Activated CD8-positive, alpha-beta T cell treated with anti-CD3 and anti-CD28 coated beads, Interleukin-2, amount 10 ng/mL, durations not matched to agents 7 days and 5 days (primary cell): Measurements from ENCODE around the gene LSM3. TPM values are rescaled to one million over a fixed set of nuclear protein-coding genes. Genes with fewer than 3 reads are reported as not detected.

Source experiments
- ATAC-seq: fragments of 150-1000 bp; cut with Tn5 transposase; one replicate; pipeline ENCODE4 v1.10.0; 2021; ENCODE audit warnings: moderate library complexity
- CTCF ChIA-PET: fragments of 350-600 bp; sonication (Branson Sonifier 250); formaldehyde crosslinking; loops from one replicate; lab custom pipeline; 2021; ENCODE audit warnings: antibody characterized with exemption; lab: Charles Lee
- POLR2A ChIA-PET: fragments of 350-600 bp; sonication (Branson Sonifier 250); formaldehyde crosslinking; loops from one replicate; lab custom pipeline; 2021; ENCODE audit warnings: antibody characterized with exemption; lab: Charles Lee
- DNase-seq: peaks from one replicate; pipeline ENCODE4 v3.0.0-alpha.2; 2020
- H3K27ac Mint-ChIP-seq: one replicate; pipeline ENCODE4 v1.8.0; 2021; ENCODE audit warnings: mild to moderate bottlenecking, mixed read lengths
- H3K27me3 Mint-ChIP-seq: one replicate; pipeline ENCODE4 v1.8.0; 2021; ENCODE audit warnings: low read depth, mixed read lengths
- H3K36me3 Mint-ChIP-seq: one replicate; pipeline ENCODE4 v1.8.0; 2021; ENCODE audit warnings: low read depth, mixed read lengths
- H3K4me1 Mint-ChIP-seq: one replicate; pipeline ENCODE4 v1.8.0; 2021; ENCODE audit warnings: low read depth, mixed read lengths
- H3K4me3 Mint-ChIP-seq: one replicate; pipeline ENCODE4 v1.8.0; 2021; ENCODE audit warnings: mild to moderate bottlenecking, mixed read lengths
- H3K9me3 Mint-ChIP-seq: one replicate; pipeline ENCODE4 v1.8.0; 2022; ENCODE audit warnings: mixed read lengths; ENCODE audit not compliant: insufficient read depth
- total RNA-seq, 2 experiments: library from RNA; stranded (reverse); gene quantifications; one replicate each; pipeline ENCODE4 v1.2.3, GENCODE V29; 2021

The LSM3 gene
- total RNA-seq, 2 experiments from 2014 or later: 19.2 to 20.2 TPM

DNA sequence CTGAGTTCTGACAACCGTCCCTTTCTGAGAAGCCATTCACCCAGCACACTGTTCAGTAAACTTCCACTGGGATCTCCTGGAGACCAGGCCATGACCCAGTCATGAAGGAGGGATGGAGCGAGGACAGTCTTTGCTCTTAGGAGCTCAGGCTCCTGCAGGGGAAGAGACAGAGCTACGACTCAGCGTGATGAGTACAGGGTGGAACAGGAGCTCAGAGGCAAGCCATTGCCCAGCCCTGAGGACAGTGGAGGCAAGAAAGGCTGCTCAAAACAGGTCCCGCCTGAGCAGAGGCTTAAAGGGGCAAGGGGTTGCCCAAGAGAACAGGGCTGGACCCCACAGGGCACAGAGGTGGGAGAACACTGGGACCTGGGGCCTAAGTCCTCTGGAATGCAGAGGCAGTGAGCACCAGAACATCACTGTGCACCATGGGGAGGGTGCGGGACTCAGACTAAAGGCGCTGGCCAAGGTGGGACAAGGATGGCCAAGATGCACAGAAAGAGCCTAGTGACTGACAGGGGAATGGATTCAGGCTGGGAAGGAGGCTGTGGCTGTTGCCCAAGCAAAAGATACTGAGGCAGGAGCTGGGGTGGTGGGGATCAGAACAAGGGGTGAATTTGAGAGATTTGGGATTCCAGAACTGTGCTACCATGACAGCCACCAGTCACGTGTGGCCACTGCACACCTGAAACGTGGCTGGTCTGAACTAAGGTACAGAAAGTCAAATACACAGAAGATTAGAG is 28.0 kb upstream of the LSM3 start:
- ChIA-PET POLR2A (interaction anchor here (0.6 to 1.1 kb wide), 2 partner anchors 28 to 256 kb away, joined by 4 to 6 read pairs; partner anchors contain the start of genes LSM3 and XPC), CTCF (interaction anchor here (1.0 to 1.5 kb wide), 3 partner anchors 20 to 53 kb away, joined by 3 to 6 read pairs (median 3); partner anchors contain the start of genes LSM3 and XPC)
- H3K9me3 Mint-ChIP-seq: no peaks in the 10 kb centered on the region
- no peak overlapping the region for H3K27ac Mint-ChIP-seq
- ATAC-seq: no peak
- no peaks in the 10 kb centered on the region for H3K4me1 Mint-ChIP-seq
- no peak for DNase-seq
- no peaks in the 10 kb centered on the region for H3K27me3 Mint-ChIP-seq
- H3K36me3 Mint-ChIP-seq: peaks cover 35% of the 10 kb centered on the region
- H3K4me3 Mint-ChIP-seq: no peak overlapping the region

DNA sequence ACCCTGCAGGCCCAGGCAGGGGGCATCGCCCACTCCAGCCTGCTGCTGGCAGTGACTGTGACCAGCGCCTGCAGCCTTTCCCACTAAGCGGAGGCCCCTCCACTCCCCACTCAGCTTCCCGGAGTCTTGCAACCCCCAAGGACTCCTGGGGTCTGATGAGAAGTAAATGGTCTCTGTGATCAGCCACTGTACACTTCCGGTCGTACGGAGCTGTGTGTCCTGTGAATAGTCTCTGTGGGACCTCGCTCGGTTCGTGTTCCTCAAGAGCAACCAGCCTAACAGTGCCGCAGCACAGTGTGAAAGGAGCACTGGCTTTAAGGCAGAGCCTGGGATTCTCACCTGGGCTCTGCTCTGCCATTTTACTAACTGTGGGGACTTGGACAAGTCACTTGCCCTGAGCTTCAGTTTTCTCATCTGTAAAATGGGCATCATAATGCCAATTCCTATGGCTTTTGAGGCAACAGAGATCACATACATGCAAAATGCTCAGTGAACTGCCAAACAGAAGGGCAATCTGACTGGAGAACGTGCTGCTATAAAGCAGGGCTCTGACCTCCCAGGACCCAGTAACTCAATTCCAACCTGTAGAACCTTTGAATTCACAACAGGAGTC is 27.0 kb upstream of the LSM3 start:
- POLR2A ChIA-PET: interaction anchor here (1.1 kb wide), 1 partner anchor 27 kb away, joined by 6 read pairs; the partner anchor contains the start of genes LSM3 and XPC
- Mint-ChIP-seq H3K4me3 (no peak overlapping the region), H3K27me3 (no peaks in the 10 kb centered on the region), H3K36me3 (peaks cover 35% of the 10 kb centered on the region), H3K27ac (no peak overlapping the region), H3K9me3 (no peaks in the 10 kb centered on the region), H3K4me1 (no peaks in the 10 kb centered on the region)
- DNase-seq (no peak), ATAC-seq (no peak)
- CTCF ChIA-PET: interaction anchor here (1.0 to 1.5 kb wide), 4 partner anchors 19 to 52 kb away, joined by 3 to 6 read pairs (median 4); partner anchors contain the start of genes LSM3 and XPC

DNA sequence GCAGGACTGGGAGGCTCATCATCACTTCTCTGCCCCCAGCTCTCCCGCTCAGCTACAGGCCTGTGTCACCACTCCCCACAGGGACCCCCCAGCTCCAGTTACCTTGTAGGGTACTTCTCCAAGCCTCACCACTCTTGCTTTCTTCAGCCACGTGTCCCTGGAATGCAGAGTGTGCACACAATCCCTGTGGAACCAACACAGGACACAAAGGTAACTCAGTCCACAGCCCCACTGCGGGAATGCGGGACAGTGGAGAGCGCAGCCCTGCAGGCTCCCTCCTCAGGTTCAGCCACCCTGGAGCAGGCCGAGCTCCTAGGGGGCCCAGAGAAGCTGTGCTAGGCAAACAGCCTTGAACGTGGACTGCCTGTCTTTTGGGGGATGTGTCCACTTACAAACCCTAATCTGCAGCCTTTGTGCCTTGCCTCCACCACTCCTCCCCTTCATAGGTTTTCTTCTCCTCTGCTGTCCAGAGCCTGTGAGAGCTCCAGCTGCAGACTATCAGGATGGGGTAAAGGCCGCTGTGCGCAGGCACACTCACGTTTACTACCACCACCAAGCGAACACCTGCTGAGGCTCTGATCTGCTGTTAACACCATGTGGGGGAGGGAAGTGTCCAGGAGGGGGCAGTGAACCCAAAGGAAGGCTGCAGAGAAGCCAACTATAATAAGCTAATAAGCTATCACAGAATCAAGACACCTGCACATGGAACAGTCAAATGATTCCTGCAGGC is 26.2 kb upstream of the LSM3 start:
- Mint-ChIP-seq H3K36me3 (peaks cover 32% of the 10 kb centered on the region), H3K4me1 (no peaks in the 10 kb centered on the region), H3K27me3 (no peaks in the 10 kb centered on the region), H3K9me3 (no peaks in the 10 kb centered on the region), H3K4me3 (no peak overlapping the region), H3K27ac (no peak overlapping the region)
- no peak for DNase-seq
- CTCF ChIA-PET: interaction anchor here (0.5 to 1.5 kb wide), 7 partner anchors 8 to 1418 kb away, joined by 3 to 6 read pairs (median 4); no protein-coding TSS in a partner anchor
- POLR2A ChIA-PET: no interaction called here
- ATAC-seq: peak; percentile 18

DNA sequence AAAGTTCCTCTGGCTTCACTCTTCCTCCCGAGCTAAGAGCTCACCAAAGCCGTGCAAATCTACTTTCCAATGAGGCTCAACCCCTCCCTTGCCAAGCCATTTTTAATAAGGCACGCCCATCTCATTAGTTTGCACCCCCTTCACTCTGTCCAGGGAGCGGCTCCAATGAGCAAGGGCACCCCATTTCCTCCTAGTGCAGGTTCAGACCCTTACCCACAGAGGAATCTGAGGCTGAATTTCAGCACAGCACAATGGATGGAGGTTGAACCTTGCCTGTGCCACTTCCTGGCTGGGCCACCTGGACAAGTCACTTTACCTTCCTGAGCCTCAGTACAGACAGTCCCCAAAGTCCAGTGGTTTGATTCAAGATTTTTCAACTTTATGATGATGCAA is 25.7 kb upstream of the LSM3 start:
- Mint-ChIP-seq H3K36me3 (peaks cover 31% of the 10 kb centered on the region), H3K9me3 (no peaks in the 10 kb centered on the region), H3K27me3 (no peaks in the 10 kb centered on the region), H3K4me1 (no peaks in the 10 kb centered on the region), H3K4me3 (no peak overlapping the region), H3K27ac (no peak overlapping the region)
- ATAC-seq (no peak), DNase-seq (no peak)
- ChIA-PET CTCF (interaction anchor here (0.5 to 1.5 kb wide), 6 partner anchors 9 to 1417 kb away, joined by 3 to 6 read pairs (median 4); no protein-coding TSS in a partner anchor), POLR2A (no interaction called here)

DNA sequence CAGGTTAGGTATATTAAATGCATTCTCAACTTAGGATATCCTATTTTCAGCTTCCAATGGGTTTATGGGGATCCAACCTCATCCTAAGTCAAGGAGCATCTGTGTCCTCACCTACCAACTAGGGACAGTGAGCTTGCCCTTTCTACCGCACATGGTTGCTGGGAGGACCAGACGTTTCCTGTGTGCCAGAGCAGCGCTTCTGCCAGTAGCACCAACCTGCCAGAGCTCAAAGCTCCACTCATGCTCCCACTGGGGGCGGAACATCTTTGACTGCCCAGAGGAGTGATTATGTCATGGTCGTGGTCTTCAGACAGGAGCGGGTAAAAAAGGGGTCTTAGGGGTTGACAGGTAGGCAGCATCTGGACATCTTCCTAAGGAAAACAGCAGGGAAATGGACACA is 25.0 kb upstream of the LSM3 start:
- H3K4me1 Mint-ChIP-seq: no peaks in the 10 kb centered on the region
- H3K4me3 Mint-ChIP-seq: no peak overlapping the region
- no peaks in the 10 kb centered on the region for H3K27me3 Mint-ChIP-seq
- no peaks in the 10 kb centered on the region for H3K9me3 Mint-ChIP-seq
- DNase-seq (no peak), ATAC-seq (no peak)
- no peak overlapping the region for H3K27ac Mint-ChIP-seq
- peaks cover 35% of the 10 kb centered on the region for H3K36me3 Mint-ChIP-seq
- POLR2A ChIA-PET: no interaction called here
- CTCF ChIA-PET: interaction anchor here (0.9 to 1.1 kb wide), 2 partner anchors 31 to 50 kb away, joined by 3 to 4 read pairs; no protein-coding TSS in a partner anchor

DNA sequence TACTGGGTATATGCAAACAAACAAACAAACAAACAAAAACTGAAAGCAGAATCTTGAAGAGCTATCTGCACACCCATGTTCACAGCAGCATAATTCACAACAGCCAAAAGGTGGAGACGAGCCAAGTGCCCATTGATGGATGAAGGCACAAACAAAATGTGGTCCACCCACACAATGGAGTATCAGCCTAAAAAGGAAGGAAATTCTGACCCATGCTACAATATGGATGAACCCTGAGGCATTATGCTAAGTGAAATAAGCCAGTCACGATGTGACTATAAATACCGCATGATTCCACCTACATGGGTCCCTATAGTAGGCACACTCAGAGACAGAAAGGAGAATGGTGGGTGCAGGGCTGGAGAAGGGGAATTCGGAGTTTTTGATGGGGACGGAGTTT is 24.3 kb upstream of the LSM3 start:
- no peaks in the 10 kb centered on the region for H3K4me1 Mint-ChIP-seq
- peaks cover 41% of the 10 kb centered on the region for H3K36me3 Mint-ChIP-seq
- DNase-seq (no peak), ATAC-seq (no peak)
- ChIA-PET POLR2A (no interaction called here), CTCF (no interaction called here)
- H3K27me3 Mint-ChIP-seq: no peaks in the 10 kb centered on the region
- H3K4me3 Mint-ChIP-seq: no peak overlapping the region
- H3K27ac Mint-ChIP-seq: no peak overlapping the region
- no peaks in the 10 kb centered on the region for H3K9me3 Mint-ChIP-seq

DNA sequence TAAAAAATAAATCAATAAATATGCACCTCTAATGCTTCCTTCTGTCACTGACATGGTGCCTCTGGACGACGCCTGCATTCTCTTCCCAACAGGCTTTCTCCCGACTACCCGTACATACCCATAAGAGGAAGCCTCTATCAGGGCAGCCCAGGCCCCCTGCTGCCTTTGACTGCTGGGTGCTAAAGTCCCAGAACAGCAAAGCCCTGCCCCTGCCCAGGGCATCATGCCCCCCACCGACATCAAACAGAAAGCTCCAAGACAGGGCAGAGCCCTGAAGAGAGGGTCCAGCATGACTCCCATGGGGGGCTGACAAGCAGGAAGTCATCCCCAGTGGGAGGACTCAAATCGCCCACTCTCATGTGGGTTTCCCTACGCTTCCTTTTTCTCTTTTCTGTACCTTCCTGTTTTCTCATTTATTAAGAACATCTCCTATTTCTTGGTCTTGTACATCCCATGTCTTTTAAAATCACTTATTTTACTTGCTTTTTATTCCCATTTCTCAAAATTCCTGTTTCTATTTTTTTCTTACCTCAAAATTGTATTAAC is 23.6 kb upstream of the LSM3 start:
- peaks cover 46% of the 10 kb centered on the region for H3K36me3 Mint-ChIP-seq
- H3K9me3 Mint-ChIP-seq: no peaks in the 10 kb centered on the region
- CTCF ChIA-PET: no interaction called here
- H3K27me3 Mint-ChIP-seq: no peaks in the 10 kb centered on the region
- H3K4me3 Mint-ChIP-seq: no peak overlapping the region
- POLR2A ChIA-PET: interaction anchor here (1.0 kb wide), 1 partner anchor 21 kb away, joined by 3 read pairs; no protein-coding TSS in a partner anchor
- H3K27ac Mint-ChIP-seq: no peak overlapping the region
- DNase-seq (no peak), ATAC-seq (no peak)
- no peaks in the 10 kb centered on the region for H3K4me1 Mint-ChIP-seq

DNA sequence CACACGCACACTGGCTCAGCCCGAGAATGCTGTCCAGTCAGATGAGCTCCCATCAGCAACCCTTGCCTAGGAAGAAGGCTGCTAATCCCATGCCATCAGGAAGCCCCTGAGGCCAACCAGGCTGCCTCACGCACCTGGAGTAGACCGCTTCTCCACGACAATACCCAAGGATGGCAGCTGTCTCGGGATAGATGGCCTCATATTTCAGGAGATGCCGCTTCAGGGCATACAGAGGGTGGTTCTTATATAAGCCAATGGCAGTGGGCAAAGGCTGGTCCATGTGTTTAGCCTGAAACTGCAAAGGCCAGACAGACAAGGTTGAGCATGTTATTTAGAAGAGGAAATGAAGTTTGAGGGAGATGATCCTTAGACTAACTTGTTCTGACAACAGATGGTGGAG is 22.4 kb upstream of the LSM3 start:
- DNase-seq: no peak
- no peak for ATAC-seq
- Mint-ChIP-seq H3K9me3 (peaks cover 11% of the 10 kb centered on the region), H3K27me3 (no peaks in the 10 kb centered on the region), H3K27ac (no peak overlapping the region), H3K36me3 (peaks cover 55% of the 10 kb centered on the region), H3K4me1 (no peaks in the 10 kb centered on the region), H3K4me3 (no peak overlapping the region)
- POLR2A ChIA-PET: no interaction called here
- CTCF ChIA-PET: interaction anchor here (1.2 kb wide), 1 partner anchor 47 kb away, joined by 3 read pairs; no protein-coding TSS in a partner anchor

DNA sequence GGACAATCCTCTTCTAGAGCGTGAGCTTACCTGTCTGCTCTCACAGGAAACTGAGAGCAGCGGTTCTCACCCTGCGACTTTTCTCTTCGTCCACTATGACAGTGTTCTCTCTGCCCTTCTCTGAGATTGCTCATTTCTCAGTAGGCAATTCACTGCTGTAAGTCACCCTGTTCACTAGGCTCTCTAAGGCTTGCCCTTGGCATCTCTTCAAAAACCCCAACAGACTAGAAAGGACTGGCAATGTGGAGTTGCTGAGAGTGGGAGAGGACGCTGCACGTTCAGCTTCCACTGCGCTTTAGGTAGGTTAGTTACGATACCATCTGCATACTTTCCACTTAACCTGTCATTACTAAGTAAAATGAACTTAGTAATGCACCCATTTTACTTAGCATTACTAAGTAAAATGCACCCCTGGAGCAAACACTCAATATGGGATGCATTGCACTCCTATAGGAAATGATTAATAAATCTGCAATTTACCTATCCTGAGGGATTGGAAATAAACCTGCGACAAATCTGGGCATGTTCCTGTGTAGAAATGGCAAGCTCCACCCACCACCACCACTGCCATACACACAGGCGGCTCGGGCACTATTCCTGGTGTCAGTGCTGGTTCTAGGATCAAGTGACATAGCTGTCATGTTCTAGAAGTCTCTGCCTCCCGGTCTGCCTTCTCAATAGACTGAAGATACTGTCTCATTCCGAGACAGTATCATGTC is 21.6 kb upstream of the LSM3 start:
- ChIA-PET CTCF (interaction anchor here (1.2 kb wide), 1 partner anchor 46 kb away, joined by 3 read pairs; no protein-coding TSS in a partner anchor), POLR2A (interaction anchor here (0.9 kb wide), 1 partner anchor 17 kb away, joined by 3 read pairs; no protein-coding TSS in a partner anchor)
- peaks cover 63% of the 10 kb centered on the region for H3K36me3 Mint-ChIP-seq
- peaks cover 19% of the 10 kb centered on the region for H3K9me3 Mint-ChIP-seq
- H3K4me3 Mint-ChIP-seq: no peak overlapping the region
- DNase-seq: peak; percentile 14
- ATAC-seq: no peak
- H3K27me3 Mint-ChIP-seq: no peaks in the 10 kb centered on the region
- H3K4me1 Mint-ChIP-seq: no peaks in the 10 kb centered on the region
- H3K27ac Mint-ChIP-seq: no peak overlapping the region

DNA sequence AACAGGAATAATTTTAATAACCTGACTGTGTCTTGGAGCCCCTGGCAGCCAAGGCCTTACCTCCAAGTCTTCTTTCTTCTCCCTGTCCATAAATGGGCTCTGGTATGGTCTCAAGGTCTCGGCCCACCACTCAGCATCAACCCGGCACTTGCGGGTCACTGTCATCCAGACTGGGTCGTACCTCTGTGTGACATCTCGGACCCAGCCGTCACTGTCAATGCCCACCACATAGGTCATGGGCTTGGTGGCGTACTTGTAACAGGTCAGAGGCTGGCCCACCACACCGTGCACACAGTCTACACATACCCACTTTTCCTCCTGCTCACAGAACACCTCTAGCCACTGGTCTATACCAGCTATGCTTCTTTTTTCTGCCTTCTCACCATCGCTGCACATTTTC is 20.7 kb upstream of the LSM3 start:
- no peak for ATAC-seq
- Mint-ChIP-seq H3K9me3 (peaks cover 23% of the 10 kb centered on the region), H3K27ac (no peak overlapping the region), H3K4me1 (no peaks in the 10 kb centered on the region), H3K36me3 (peaks cover 67% of the 10 kb centered on the region), H3K4me3 (no peak overlapping the region), H3K27me3 (no peaks in the 10 kb centered on the region)
- CTCF ChIA-PET: no interaction called here
- POLR2A ChIA-PET: interaction anchor here (0.9 kb wide), 1 partner anchor 16 kb away, joined by 3 read pairs; no protein-coding TSS in a partner anchor
- DNase-seq: peak; percentile 14
